Testis (tissue), 2 donors: ENCODE data around the gene LRG1.

ENCODE experiments used
- POLR2A ChIP-seq: fragments of 450-650 bp; IDR thresholded peaks from one replicate; pipeline ENCODE4 v1.6.1; 2017; ENCODE audit warnings: antibody characterized with exemption, mild to moderate bottlenecking, moderate library complexity
- TF ChIP-seq, protein P1 (sequence below), 3 experiments: fragments of 450-650 bp in 2 of 3; fragments of 200-600 bp in 1 of 3; sonication (generic) in 1 of 3; IDR thresholded peaks; one replicate each; pipeline ENCODE4 v1.5.1; 2016 to 2019; ENCODE audit warnings: antibody characterized with exemption in 3 of 3, mild to moderate bottlenecking in 2 of 3, moderate library complexity in 1 of 3

DNA sequence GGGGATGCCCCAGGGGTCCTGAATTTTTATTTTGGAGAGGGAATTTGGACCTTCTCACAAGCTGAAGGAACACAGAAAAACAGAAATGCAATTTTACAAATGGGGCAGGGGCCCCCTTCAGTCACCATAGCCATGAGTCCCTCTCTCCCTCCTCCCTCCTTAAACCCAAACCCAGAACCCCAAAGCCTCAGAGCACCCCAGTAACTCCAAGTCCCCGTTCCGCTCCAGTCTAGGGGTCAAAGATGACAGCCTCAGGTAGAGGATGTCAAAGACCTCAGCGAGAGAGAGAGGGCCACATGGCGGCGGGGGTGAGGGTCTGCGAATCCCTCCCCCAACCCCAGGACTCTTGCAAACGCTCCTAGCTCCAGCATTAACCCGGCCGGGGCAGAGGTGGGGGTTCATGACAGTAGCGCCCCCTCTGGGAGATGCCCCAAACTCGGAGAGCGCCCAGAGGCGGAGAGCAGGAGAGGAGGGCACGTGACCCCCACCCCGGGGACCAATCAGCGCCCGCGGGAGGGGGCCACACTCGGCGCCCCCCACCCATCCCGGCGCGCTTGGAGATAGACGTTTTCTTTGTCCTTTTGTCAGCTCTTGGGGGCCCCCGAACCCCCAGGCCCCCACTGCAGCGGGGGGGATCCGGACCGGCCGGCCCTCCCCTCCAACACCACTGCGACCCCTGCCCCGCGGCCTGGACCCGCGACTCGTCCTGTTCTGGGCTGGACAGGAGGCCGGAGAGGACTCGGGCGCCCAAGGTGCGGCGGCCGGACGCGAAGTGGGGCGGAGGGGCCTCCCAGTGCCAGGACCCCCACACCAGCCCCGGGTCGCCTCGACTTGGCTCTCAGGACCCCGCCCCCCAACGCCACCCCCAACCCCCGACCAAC, 40.4 kb upstream of the LRG1 start:
- TF ChIP-seq, protein P1, sequence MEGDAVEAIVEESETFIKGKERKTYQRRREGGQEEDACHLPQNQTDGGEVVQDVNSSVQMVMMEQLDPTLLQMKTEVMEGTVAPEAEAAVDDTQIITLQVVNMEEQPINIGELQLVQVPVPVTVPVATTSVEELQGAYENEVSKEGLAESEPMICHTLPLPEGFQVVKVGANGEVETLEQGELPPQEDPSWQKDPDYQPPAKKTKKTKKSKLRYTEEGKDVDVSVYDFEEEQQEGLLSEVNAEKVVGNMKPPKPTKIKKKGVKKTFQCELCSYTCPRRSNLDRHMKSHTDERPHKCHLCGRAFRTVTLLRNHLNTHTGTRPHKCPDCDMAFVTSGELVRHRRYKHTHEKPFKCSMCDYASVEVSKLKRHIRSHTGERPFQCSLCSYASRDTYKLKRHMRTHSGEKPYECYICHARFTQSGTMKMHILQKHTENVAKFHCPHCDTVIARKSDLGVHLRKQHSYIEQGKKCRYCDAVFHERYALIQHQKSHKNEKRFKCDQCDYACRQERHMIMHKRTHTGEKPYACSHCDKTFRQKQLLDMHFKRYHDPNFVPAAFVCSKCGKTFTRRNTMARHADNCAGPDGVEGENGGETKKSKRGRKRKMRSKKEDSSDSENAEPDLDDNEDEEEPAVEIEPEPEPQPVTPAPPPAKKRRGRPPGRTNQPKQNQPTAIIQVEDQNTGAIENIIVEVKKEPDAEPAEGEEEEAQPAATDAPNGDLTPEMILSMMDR (IDR thresholded peaks at IDR 0.05), result no peak
- TF ChIP-seq POLR2A, result no peak
